ENCODE data around the gene B4GALT3. TPM values are rescaled to one million over a fixed set of nuclear protein-coding genes. Genes with fewer than 3 reads are reported as not detected.

Gene B4GALT3
- total RNA-seq, 1 donor from 2014 or later: 41.7 TPM

- ChIA-PET POLR2A (interaction anchor here (0.7 to 2.9 kb wide), 16 partner anchors 9 to 608 kb away, joined by 3 to 40 read pairs (median 4); partner anchors contain the start of genes B4GALT3, DEDD, KLHDC9 and NDUFS2), CTCF (interaction anchor here (1.0 to 2.4 kb wide), 5 partner anchors 8 to 196 kb away, joined by 4 to 11 read pairs (median 5); partner anchors contain the start of genes B4GALT3, PPOX and TOMM40L)
- H3K27me3 Mint-ChIP-seq: no peaks in the 10 kb centered on the region
- TF ChIP-seq, protein P1, sequence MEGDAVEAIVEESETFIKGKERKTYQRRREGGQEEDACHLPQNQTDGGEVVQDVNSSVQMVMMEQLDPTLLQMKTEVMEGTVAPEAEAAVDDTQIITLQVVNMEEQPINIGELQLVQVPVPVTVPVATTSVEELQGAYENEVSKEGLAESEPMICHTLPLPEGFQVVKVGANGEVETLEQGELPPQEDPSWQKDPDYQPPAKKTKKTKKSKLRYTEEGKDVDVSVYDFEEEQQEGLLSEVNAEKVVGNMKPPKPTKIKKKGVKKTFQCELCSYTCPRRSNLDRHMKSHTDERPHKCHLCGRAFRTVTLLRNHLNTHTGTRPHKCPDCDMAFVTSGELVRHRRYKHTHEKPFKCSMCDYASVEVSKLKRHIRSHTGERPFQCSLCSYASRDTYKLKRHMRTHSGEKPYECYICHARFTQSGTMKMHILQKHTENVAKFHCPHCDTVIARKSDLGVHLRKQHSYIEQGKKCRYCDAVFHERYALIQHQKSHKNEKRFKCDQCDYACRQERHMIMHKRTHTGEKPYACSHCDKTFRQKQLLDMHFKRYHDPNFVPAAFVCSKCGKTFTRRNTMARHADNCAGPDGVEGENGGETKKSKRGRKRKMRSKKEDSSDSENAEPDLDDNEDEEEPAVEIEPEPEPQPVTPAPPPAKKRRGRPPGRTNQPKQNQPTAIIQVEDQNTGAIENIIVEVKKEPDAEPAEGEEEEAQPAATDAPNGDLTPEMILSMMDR (IDR thresholded peaks at IDR 0.05): no peak
- intact Hi-C loops (cut with micrococcal nuclease): loop anchor here (1.0 to 2.0 kb wide), 5 partner anchors 9 to 39 kb away; partner anchors contain the start of genes B4GALT3, NDUFS2 and PPOX
- H3K4me3 Mint-ChIP-seq: peak overlapping the region; percentile 77
- peaks cover 80% of the 10 kb centered on the region for H3K4me1 Mint-ChIP-seq
- peak overlapping the region; percentile 93 for H3K27ac Mint-ChIP-seq
- DNase-seq: peak; percentile 34
- H3K9me3 Mint-ChIP-seq: no peaks in the 10 kb centered on the region
- H3K36me3 Mint-ChIP-seq (ENCODE audit: low read depth): no peaks in the 10 kb centered on the region
- peak; percentile 65 for ATAC-seq (ENCODE audit: low read depth)
Observed at GRCh38 chr1:161185732-161186311, 8.5 kb upstream of the B4GALT3 start.

DNA sequence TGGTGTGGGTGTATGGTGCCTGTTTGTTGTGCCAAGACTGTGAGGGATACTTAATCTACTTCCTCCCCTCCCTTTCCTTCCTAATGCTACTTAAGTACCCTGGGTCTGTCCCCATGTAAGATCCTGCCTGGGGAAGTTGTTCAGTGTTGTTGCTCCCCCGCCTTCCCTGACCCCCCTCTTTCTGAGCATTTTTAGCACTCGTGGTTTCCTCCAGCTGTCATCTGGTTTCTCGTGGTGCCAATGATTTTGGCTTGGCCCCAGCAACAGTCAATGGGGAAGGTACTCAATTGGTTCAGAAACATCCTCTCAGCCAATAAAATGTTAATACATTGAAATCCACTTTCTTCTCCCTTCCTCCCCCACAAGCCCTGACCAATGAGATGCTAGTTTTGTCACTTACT, 8.0 kb upstream of the B4GALT3 start:
- H3K4me1 Mint-ChIP-seq: peaks cover 85% of the 10 kb centered on the region
- no peaks in the 10 kb centered on the region for H3K9me3 Mint-ChIP-seq
- no peaks in the 10 kb centered on the region for H3K36me3 Mint-ChIP-seq (ENCODE audit: low read depth)
- H3K27me3 Mint-ChIP-seq: no peaks in the 10 kb centered on the region
- peak overlapping the region; percentile 77 for H3K4me3 Mint-ChIP-seq
- TF ChIP-seq, protein P1 (IDR thresholded peaks at IDR 0.05): no peak
- ATAC-seq (ENCODE audit: low read depth) (peak; percentile 66), DNase-seq (peak; percentile 41)
- ChIA-PET POLR2A (interaction anchor here (0.9 to 2.9 kb wide), 8 partner anchors 8 to 608 kb away, joined by 3 to 40 read pairs (median 6); partner anchors contain the start of genes B4GALT3, DEDD, NDUFS2 and PPOX), CTCF (interaction anchor here (1.0 to 2.4 kb wide), 3 partner anchors 8 to 197 kb away, joined by 4 to 11 read pairs (median 5); partner anchors contain the start of genes B4GALT3 and TOMM40L)
- peak overlapping the region; percentile 93 for H3K27ac Mint-ChIP-seq
- intact Hi-C loops (cut with micrococcal nuclease): loop anchor here (1.0 to 2.0 kb wide), 2 partner anchors 8 to 40 kb away; partner anchors contain the start of gene B4GALT3

DNA sequence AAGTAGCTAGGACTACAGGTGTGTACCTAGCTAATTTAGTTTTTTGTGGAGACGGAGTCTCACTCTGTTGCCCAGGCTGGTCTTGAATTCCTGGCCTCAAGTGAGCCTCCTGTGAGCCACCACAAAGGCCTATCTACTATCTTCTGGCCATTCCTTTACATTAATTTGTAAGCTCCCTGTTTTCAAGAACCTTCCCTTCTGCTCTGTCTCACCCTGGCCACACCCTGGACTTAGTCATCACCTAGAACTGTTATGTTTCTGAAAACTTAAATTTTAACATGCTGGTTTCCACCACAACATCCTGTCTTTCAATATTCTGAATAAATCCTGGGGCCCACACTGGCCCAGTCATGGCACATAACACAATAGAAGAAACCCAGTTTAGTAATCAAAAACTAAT, 4.9 kb upstream of the B4GALT3 start:
- peak overlapping the region; percentile 84 for H3K27ac Mint-ChIP-seq
- ChIA-PET CTCF (interaction anchor here (1.2 to 4.6 kb wide), 6 partner anchors 10 to 200 kb away, joined by 5 to 27 read pairs (median 8); partner anchors contain the start of genes PPOX and TOMM40L), POLR2A (interaction anchor here (0.8 to 4.1 kb wide), 14 partner anchors 10 to 207 kb away, joined by 3 to 49 read pairs (median 8); partner anchors contain the start of genes DEDD, NDUFS2, PFDN2 and PPOX)
- intact Hi-C loops (cut with micrococcal nuclease): loop anchor here (1.0 kb wide), 1 partner anchor 10 kb away; no protein-coding TSS in a partner anchor
- peaks cover 1% of the 10 kb centered on the region for H3K36me3 Mint-ChIP-seq (ENCODE audit: low read depth)
- TF ChIP-seq, protein P1 (IDR thresholded peaks at IDR 0.05): no peak
- DNase-seq (no peak), ATAC-seq (ENCODE audit: low read depth) (peak; percentile 14)
- no peaks in the 10 kb centered on the region for H3K9me3 Mint-ChIP-seq
- H3K27me3 Mint-ChIP-seq: no peaks in the 10 kb centered on the region
- H3K4me3 Mint-ChIP-seq: peak overlapping the region; percentile 54
- H3K4me1 Mint-ChIP-seq: peaks cover 79% of the 10 kb centered on the region

DNA sequence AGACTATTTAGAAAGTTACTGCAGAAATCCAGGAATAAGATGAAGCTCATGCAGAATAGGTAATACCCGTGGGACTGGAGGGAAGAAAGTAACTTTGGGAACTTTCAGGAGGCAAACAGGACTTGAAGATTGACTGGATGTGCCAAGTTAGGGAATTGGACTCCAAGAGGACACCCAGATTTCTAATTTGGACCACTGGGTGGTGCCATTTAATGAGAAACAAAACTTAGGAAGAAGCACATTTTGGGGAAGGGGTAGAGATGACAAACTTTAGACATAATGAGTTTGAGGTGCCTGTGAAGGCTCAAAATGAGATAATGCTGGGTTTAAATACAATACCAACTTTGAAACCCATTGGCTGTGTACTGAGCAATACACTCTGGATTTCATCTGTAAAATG, 3.3 kb upstream of the B4GALT3 start:
- DNase-seq (no peak), ATAC-seq (ENCODE audit: low read depth) (no peak)
- ChIA-PET CTCF (interaction anchor here (0.7 to 4.6 kb wide), 9 partner anchors 12 to 928 kb away, joined by 3 to 27 read pairs (median 6); partner anchors contain the start of genes NDUFS2, PPOX and TOMM40L), POLR2A (interaction anchor here (0.7 to 4.1 kb wide), 5 partner anchors 14 to 45 kb away, joined by 4 to 49 read pairs (median 18); partner anchors contain the start of genes NDUFS2, PPOX and TOMM40L)
- H3K9me3 Mint-ChIP-seq: no peaks in the 10 kb centered on the region
- TF ChIP-seq, protein P1 (IDR thresholded peaks at IDR 0.05): no peak
- H3K4me1 Mint-ChIP-seq: peaks cover 79% of the 10 kb centered on the region
- H3K27ac Mint-ChIP-seq: peak overlapping the region; percentile 43
- H3K36me3 Mint-ChIP-seq (ENCODE audit: low read depth): peaks cover 10% of the 10 kb centered on the region
- no peak overlapping the region for H3K4me3 Mint-ChIP-seq
- intact Hi-C loops (cut with micrococcal nuclease): no loop called here
- no peaks in the 10 kb centered on the region for H3K27me3 Mint-ChIP-seq
